ENCODE measurements around the gene KAZALD1. TPM values are rescaled to one million over a fixed set of nuclear protein-coding genes. Genes with fewer than 3 reads are reported as not detected.

KAZALD1 gene
- total and polyA plus RNA-seq, 10 of the 15 experiments (the other 5 are each of a cell fraction or from before 2014, with no cell fraction given), result 0.10 to 4.3 (median 1.9) TPM

DNA sequence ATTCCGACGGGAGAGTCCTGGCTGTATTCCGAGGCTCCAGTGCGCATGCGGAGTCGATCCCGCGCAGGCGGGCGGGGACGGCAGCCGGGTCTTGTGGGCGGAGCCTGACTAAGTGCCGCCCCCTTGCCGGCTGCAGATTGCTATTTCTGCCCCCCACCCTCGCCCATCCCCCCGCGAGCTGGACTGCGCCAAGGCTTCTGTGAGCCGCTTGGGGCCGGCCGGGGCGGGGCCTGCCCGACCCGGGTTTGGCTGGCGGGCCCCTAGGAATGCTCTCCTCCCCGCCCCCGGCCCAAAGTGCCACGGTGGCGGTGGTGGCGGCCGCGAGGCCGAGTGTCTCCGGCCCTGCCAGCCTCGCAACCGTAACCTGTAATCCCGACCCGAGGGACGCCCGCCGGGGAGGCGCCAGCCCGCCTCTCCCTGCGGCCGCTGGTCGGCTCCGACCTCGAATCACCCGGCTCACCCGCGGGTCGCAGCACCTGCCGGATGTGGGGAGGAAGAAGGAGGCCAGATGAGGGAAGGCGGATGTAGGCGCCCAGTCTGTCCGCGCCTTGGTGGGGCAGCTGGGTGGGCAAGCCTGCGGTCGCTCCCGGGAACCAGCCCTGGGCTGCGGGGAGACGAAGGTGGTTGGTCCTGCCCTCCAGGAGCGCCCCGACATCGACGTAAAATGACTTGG is 702 bp upstream of the KAZALD1 start (continued):
- TF ChIP-seq, protein P1, sequence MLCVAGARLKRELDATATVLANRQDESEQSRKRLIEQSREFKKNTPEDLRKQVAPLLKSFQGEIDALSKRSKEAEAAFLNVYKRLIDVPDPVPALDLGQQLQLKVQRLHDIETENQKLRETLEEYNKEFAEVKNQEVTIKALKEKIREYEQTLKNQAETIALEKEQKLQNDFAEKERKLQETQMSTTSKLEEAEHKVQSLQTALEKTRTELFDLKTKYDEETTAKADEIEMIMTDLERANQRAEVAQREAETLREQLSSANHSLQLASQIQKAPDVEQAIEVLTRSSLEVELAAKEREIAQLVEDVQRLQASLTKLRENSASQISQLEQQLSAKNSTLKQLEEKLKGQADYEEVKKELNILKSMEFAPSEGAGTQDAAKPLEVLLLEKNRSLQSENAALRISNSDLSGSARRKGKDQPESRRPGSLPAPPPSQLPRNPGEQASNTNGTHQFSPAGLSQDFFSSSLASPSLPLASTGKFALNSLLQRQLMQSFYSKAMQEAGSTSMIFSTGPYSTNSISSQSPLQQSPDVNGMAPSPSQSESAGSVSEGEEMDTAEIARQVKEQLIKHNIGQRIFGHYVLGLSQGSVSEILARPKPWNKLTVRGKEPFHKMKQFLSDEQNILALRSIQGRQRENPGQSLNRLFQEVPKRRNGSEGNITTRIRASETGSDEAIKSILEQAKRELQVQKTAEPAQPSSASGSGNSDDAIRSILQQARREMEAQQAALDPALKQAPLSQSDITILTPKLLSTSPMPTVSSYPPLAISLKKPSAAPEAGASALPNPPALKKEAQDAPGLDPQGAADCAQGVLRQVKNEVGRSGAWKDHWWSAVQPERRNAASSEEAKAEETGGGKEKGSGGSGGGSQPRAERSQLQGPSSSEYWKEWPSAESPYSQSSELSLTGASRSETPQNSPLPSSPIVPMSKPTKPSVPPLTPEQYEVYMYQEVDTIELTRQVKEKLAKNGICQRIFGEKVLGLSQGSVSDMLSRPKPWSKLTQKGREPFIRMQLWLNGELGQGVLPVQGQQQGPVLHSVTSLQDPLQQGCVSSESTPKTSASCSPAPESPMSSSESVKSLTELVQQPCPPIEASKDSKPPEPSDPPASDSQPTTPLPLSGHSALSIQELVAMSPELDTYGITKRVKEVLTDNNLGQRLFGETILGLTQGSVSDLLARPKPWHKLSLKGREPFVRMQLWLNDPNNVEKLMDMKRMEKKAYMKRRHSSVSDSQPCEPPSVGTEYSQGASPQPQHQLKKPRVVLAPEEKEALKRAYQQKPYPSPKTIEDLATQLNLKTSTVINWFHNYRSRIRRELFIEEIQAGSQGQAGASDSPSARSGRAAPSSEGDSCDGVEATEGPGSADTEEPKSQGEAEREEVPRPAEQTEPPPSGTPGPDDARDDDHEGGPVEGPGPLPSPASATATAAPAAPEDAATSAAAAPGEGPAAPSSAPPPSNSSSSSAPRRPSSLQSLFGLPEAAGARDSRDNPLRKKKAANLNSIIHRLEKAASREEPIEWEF (IDR thresholded peaks at IDR 0.05; ENCODE audit: insufficient replicate concordance, low read depth, low read length), result no peak
- TF ChIP-seq, protein P2, sequence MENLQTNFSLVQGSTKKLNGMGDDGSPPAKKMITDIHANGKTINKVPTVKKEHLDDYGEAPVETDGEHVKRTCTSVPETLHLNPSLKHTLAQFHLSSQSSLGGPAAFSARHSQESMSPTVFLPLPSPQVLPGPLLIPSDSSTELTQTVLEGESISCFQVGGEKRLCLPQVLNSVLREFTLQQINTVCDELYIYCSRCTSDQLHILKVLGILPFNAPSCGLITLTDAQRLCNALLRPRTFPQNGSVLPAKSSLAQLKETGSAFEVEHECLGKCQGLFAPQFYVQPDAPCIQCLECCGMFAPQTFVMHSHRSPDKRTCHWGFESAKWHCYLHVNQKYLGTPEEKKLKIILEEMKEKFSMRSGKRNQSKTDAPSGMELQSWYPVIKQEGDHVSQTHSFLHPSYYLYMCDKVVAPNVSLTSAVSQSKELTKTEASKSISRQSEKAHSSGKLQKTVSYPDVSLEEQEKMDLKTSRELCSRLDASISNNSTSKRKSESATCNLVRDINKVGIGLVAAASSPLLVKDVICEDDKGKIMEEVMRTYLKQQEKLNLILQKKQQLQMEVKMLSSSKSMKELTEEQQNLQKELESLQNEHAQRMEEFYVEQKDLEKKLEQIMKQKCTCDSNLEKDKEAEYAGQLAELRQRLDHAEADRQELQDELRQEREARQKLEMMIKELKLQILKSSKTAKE (IDR thresholded peaks at IDR 0.05; ENCODE audit: low read depth, poor library complexity, severe bottlenecking), result no peak
- TF ChIP-seq MTA3 (IDR thresholded peaks at IDR 0.05; ENCODE audit: borderline replicate concordance, low read length) (no peak), STAT3 (IDR thresholded peaks at IDR 0.05; ENCODE audit: low read depth, low read length) (no peak), POU2F2 (IDR thresholded peaks at IDR 0.05; ENCODE audit: borderline replicate concordance, low read depth, low read length) (no peak), HCFC1 (IDR thresholded peaks at IDR 0.05; ENCODE audit: low read length) (no peak), SIX5 (IDR thresholded peaks at IDR 0.05; ENCODE audit: low read depth, low read length, severe bottlenecking) (no peak), RAD51 (IDR thresholded peaks at IDR 0.05) (no peak), STAT1 (conservative IDR thresholded peaks at IDR 0.05) (no peak; the same call in 1 of the 2 replicates), MYC (IDR thresholded peaks at IDR 0.05; ENCODE audit: insufficient read depth, insufficient read length, insufficient replicate concordance, low read length, severe bottlenecking) (no peak), KAT2A (conservative IDR thresholded peaks at IDR 0.05; ENCODE audit: control insufficient read depth, low read depth, low read length) (no peak), CHD2 (IDR thresholded peaks at IDR 0.05; ENCODE audit: borderline replicate concordance, low read depth, low read length) (no peak), RBBP5 (conservative IDR thresholded peaks at IDR 0.05) (no peak)
- TF ChIP-seq, protein P3, sequence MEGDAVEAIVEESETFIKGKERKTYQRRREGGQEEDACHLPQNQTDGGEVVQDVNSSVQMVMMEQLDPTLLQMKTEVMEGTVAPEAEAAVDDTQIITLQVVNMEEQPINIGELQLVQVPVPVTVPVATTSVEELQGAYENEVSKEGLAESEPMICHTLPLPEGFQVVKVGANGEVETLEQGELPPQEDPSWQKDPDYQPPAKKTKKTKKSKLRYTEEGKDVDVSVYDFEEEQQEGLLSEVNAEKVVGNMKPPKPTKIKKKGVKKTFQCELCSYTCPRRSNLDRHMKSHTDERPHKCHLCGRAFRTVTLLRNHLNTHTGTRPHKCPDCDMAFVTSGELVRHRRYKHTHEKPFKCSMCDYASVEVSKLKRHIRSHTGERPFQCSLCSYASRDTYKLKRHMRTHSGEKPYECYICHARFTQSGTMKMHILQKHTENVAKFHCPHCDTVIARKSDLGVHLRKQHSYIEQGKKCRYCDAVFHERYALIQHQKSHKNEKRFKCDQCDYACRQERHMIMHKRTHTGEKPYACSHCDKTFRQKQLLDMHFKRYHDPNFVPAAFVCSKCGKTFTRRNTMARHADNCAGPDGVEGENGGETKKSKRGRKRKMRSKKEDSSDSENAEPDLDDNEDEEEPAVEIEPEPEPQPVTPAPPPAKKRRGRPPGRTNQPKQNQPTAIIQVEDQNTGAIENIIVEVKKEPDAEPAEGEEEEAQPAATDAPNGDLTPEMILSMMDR (IDR thresholded peaks at IDR 0.05 in 2 of 3, conservative IDR thresholded peaks at IDR 0.05 in 1 of 3; ENCODE audit: control insufficient read depth in 2 of 3, extremely low read depth in 1 of 3, insufficient read depth in 1 of 3, low read depth in 3 of 3, low read length in 3 of 3), result no peak
- TF ChIP-seq, protein P4, sequence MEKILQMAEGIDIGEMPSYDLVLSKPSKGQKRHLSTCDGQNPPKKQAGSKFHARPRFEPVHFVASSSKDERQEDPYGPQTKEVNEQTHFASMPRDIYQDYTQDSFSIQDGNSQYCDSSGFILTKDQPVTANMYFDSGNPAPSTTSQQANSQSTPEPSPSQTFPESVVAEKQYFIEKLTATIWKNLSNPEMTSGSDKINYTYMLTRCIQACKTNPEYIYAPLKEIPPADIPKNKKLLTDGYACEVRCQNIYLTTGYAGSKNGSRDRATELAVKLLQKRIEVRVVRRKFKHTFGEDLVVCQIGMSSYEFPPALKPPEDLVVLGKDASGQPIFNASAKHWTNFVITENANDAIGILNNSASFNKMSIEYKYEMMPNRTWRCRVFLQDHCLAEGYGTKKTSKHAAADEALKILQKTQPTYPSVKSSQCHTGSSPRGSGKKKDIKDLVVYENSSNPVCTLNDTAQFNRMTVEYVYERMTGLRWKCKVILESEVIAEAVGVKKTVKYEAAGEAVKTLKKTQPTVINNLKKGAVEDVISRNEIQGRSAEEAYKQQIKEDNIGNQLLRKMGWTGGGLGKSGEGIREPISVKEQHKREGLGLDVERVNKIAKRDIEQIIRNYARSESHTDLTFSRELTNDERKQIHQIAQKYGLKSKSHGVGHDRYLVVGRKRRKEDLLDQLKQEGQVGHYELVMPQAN (conservative IDR thresholded peaks at IDR 0.05), result peak; percentile 69
- TF ChIP-seq, protein P5, sequence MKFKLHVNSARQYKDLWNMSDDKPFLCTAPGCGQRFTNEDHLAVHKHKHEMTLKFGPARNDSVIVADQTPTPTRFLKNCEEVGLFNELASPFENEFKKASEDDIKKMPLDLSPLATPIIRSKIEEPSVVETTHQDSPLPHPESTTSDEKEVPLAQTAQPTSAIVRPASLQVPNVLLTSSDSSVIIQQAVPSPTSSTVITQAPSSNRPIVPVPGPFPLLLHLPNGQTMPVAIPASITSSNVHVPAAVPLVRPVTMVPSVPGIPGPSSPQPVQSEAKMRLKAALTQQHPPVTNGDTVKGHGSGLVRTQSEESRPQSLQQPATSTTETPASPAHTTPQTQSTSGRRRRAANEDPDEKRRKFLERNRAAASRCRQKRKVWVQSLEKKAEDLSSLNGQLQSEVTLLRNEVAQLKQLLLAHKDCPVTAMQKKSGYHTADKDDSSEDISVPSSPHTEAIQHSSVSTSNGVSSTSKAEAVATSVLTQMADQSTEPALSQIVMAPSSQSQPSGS (IDR thresholded peaks at IDR 0.05; ENCODE audit: low read length), result no peak

Measured in GM12878 (cell line).